HCT116 (cell line): ENCODE measurements around the gene FERMT2. TPM values are rescaled to one million over a fixed set of nuclear protein-coding genes. Genes with fewer than 3 reads are reported as not detected.
A peak's percentile ranks its signal among the peaks of the same experiment; 100 is the strongest.

ENCODE experiments used
- ATAC-seq: fragments of 200-7000 bp; cut with Tn5 transposase; 2 replicates; pipeline ENCODE4 v1.9.1; 2020; ENCODE audit warnings: mild to moderate bottlenecking, moderate library complexity
- BruUV-seq: library from RNA; stranded (reverse); fragments of 400-500 nt; replicated peaks from 2 replicates; lab custom pipeline; 2021; lab: Mats Ljungman, UMichigan
- CTCF ChIA-PET: fragments of 300-600 bp; sonication (Branson Sonifier 250); formaldehyde crosslinking; loops from one replicate; lab custom pipeline; 2021; ENCODE audit warnings: antibody characterized with exemption; lab: Charles Lee
- POLR2A ChIA-PET: fragments of 300-600, 350-600 bp; sonication (Branson Sonifier 250); formaldehyde crosslinking; loops from one replicate; lab custom pipeline; 2021; ENCODE audit warnings: antibody characterized with exemption; lab: Charles Lee
- RAD21 ChIA-PET, 2 experiments: fragments of 300-600 bp; sonication (Branson Sonifier 250); formaldehyde crosslinking; loops; one replicate each; lab custom pipeline; 2023; ENCODE audit warnings: low total read pairs in 2 of 2; ENCODE audit not compliant: uncharacterized antibody in 2 of 2, unreplicated experiment in 2 of 2, low non-redundant PET in 1 of 2; lab: Charles Lee
- DNase-seq: peaks from one replicate; pipeline ENCODE4 v3.0.0-alpha.2; 2010; ENCODE audit warnings: low read depth, low spot score
- H2AFZ ChIP-seq: fragments of 200-600 bp; shearing (Covaris generic), sonication (generic); 2 replicates; pipeline ENCODE4 v1.6.1; 2017; ENCODE audit warnings: low read depth, mixed run types, mixed read lengths, antibody characterized with exemption, low read length; ENCODE audit not compliant: poor library complexity, severe bottlenecking
- H3K27ac ChIP-seq: 2 replicates; pipeline ENCODE4 v1.5.1; 2012; ENCODE audit warnings: low read depth, low read length
- H3K27me3 ChIP-seq: fragments of 200-600 bp; sonication (generic); 2 replicates; pipeline ENCODE4 v1.6.1; 2016; ENCODE audit warnings: mixed run types, low read length, mixed read lengths; ENCODE audit not compliant: insufficient read depth
- H3K36me3 ChIP-seq, 2 experiments: fragments of 200-500 bp in 1 of 2; fragments of 200-600 bp in 1 of 2; sonication (Bioruptor generic) in 1 of 2; sonication (generic) in 1 of 2; 2 replicates each; pipeline versions ENCODE4 v1.5.1 to v1.6.1; 2014 to 2016; ENCODE audit warnings: low read length in 2 of 2, inconsistent platforms in 1 of 2, mixed read lengths in 1 of 2, mixed run types in 1 of 2; ENCODE audit not compliant: insufficient read depth in 2 of 2, control insufficient read depth in 1 of 2
- H3K4me1 ChIP-seq, 2 experiments: fragments of 200-600 bp in 1 of 2; sonication (generic) in 1 of 2; 2 replicates each; pipeline versions ENCODE4 v1.5.1 to v1.6.1; 2012 to 2017; ENCODE audit warnings: low read length in 2 of 2, inconsistent platforms in 1 of 2, mild to moderate bottlenecking in 1 of 2, mixed read lengths in 1 of 2, mixed run types in 1 of 2, moderate library complexity in 1 of 2; ENCODE audit not compliant: insufficient read depth in 2 of 2, control insufficient read depth in 1 of 2
- H3K4me2 ChIP-seq: fragments of 200-600 bp; sonication (generic); 2 replicates; pipeline ENCODE4 v1.6.1; 2017; ENCODE audit warnings: mixed run types, low read length, mixed read lengths
- H3K4me3 ChIP-seq, 2 experiments: fragments of 200-600 bp in 1 of 2; sonication (generic) in 1 of 2; replicated peaks in 1 of 2; 2 replicates each; pipeline ENCODE4 v1.5.1; 2011 to 2016; ENCODE audit warnings: low read length in 2 of 2, control low read depth in 1 of 2, low read depth in 1 of 2, mild to moderate bottlenecking in 1 of 2, mixed read lengths in 1 of 2, mixed run types in 1 of 2
- H3K79me2 ChIP-seq: fragments of 200-600 bp; sonication (generic); 2 replicates; pipeline ENCODE4 v1.6.1; 2017; ENCODE audit warnings: mild to moderate bottlenecking, mixed run types, low read length, moderate library complexity, mixed read lengths; ENCODE audit not compliant: insufficient read depth
- H3K9ac ChIP-seq: fragments of 200-600 bp; sonication (generic); 2 replicates; pipeline ENCODE4 v1.6.1; 2016; ENCODE audit warnings: low read length, mixed read lengths
- H3K9me2 ChIP-seq: fragments of 200-600 bp; sonication (generic), shearing (Covaris generic); 2 replicates; pipeline ENCODE4 v1.6.1; 2017; ENCODE audit warnings: mixed run types, mild to moderate bottlenecking, moderate library complexity; ENCODE audit not compliant: insufficient read depth
- H3K9me3 ChIP-seq, 2 experiments: fragments of 200-500 bp in 1 of 2; fragments of 200-600 bp in 1 of 2; sonication (Bioruptor generic) in 1 of 2; sonication (generic) in 1 of 2; 2 replicates each; pipeline ENCODE4 v1.6.1; 2014 to 2017; ENCODE audit warnings: low read length in 2 of 2, mixed read lengths in 2 of 2, inconsistent platforms in 1 of 2, low read depth in 1 of 2, mild to moderate bottlenecking in 1 of 2, mixed run types in 1 of 2, moderate library complexity in 1 of 2; ENCODE audit not compliant: control insufficient read depth in 1 of 2, insufficient read depth in 1 of 2
- H4K20me1 ChIP-seq: fragments of 200-600 bp; sonication (generic), shearing (Covaris generic); 2 replicates; pipeline ENCODE4 v1.6.1; 2017; ENCODE audit warnings: mixed run types, mild to moderate bottlenecking, moderate library complexity; ENCODE audit not compliant: insufficient read depth
- ELF1 ChIP-seq: IDR thresholded peaks from 2 replicates; pipeline ENCODE4 v1.6.1; 2012; ENCODE audit warnings: low read depth, borderline replicate concordance
- MAX ChIP-seq: IDR thresholded peaks from 2 replicates; pipeline ENCODE4 v1.6.1; 2012
- REST ChIP-seq: IDR thresholded peaks from 2 replicates; pipeline ENCODE4 v1.6.1; 2012; ENCODE audit warnings: low read depth
- SIN3A ChIP-seq: IDR thresholded peaks from 2 replicates; pipeline ENCODE4 v1.6.1; 2012; ENCODE audit warnings: low read depth
- SRF ChIP-seq: IDR thresholded peaks from 2 replicates; pipeline ENCODE4 v1.6.1; 2012; ENCODE audit warnings: low read depth
- ZFX ChIP-seq: fragments of 450-650 bp; IDR thresholded peaks from 2 replicates; pipeline ENCODE4 v1.6.1; 2017
- intact Hi-C: fragments of 100-400 bp; cut with micrococcal nuclease; formaldehyde crosslinking; loops from 2 replicates; pipeline ENCODE4 v1.10.0; 2022
- total RNA-seq: library from RNA; stranded (reverse); gene quantifications from one replicate; pipeline ENCODE4 v1.2.1, GENCODE V29; 2021; ENCODE audit not compliant: unreplicated experiment

The FERMT2 gene
- total RNA-seq, 1 experiment from 2014 or later, result 24.8 TPM

- BruUV-seq, result no TSS peak
- Histone ChIP-seq H3K27ac (peak overlapping the region; percentile 85), H3K9me3 (no peaks in the 10 kb centered on the region), H3K9me2 (no peaks in the 10 kb centered on the region), H3K4me2 (peak overlapping the region; percentile 86), H3K4me1 (peaks cover 11 to 22% of the 10 kb centered on the region in 2 experiments; a peak in 3 of 4 replicates), H3K79me2 (peaks cover 36% of the 10 kb centered on the region), H3K9ac (peak overlapping the region; percentile 75), H3K4me3 (peak overlapping the region; percentile 80 to 92), H4K20me1 (peaks cover 3% of the 10 kb centered on the region; the same call in 1 of the 2 replicates), H3K36me3 (peaks cover 0 to 2% of the 10 kb centered on the region in 2 experiments; a peak in 2 of 4 replicates), H3K27me3 (no peaks in the 10 kb centered on the region), H2AFZ (no peak overlapping the region)
- no peak for TF ChIP-seq ELF1
- TF ChIP-seq SIN3A, result 0 out of 2 replicates have a peak, but pooled peaks have one; percentile 11
- 0 out of 2 replicates have a peak, but pooled peaks have one; percentile 36 for TF ChIP-seq ZFX
- peak; percentile 75 for TF ChIP-seq MAX
- no peak for TF ChIP-seq SRF
- no peak for TF ChIP-seq REST
- ATAC-seq (peak; percentile 63), DNase-seq (no peak)
- intact Hi-C loops, result loop anchor here (5.0 kb wide), 1 partner anchor 108 kb away; no protein-coding TSS in a partner anchor
- CTCF ChIA-PET, result interaction anchor here (2.5 kb wide), 1 partner anchor 11 kb away, joined by 18 read pairs; no protein-coding TSS in a partner anchor
- POLR2A ChIA-PET, result interaction anchor here (0.8 to 1.7 kb wide), 2 partner anchors 11 to 53 kb away, joined by 3 to 5 read pairs; no protein-coding TSS in a partner anchor
- RAD21 ChIA-PET, result no interaction called here
Measured at GRCh38 chr14:52950410-52950897, 396 bp downstream of the FERMT2 start.
